ENCODE results near the gene HEXIM2. TPM values are rescaled to one million over a fixed set of nuclear protein-coding genes. Genes with fewer than 3 reads are reported as not detected.

HEXIM2 gene
- total RNA-seq: 1 to 10 TPM; 4.1 to 4.2 TPM

- Mint-ChIP-seq H3K27ac (peak within 1 kb of the TSS; percentile 99), H3K4me3 (peak within 1 kb of the TSS; percentile 95), H3K4me1 (ENCODE audit: low read depth) (peaks cover 36% of the 10 kb centered on the region), H3K27me3 (no peaks in the 10 kb centered on the region), H3K36me3 (ENCODE audit: low read depth) (peaks cover 24% of the 10 kb centered on the region), H3K9me3 (no peaks in the 10 kb centered on the region)
- CTCF ChIA-PET: interaction anchor here (0.7 to 9.0 kb wide), 12 partner anchors 8 to 116 kb away, joined by 3 to 145 read pairs (median 4); partner anchors contain the start of genes ACBD4 and HEXIM1
- peak; percentile 99 for DNase-seq
- POLR2A ChIA-PET: interaction anchor here (0.8 to 6.2 kb wide), 13 partner anchors 10 to 150 kb away, joined by 3 to 200 read pairs (median 4); partner anchors contain the start of gene HEXIM1
- no peak for TF ChIP-seq CTCF (IDR thresholded peaks at IDR 0.05)
- ATAC-seq: peak; percentile 97
- intact Hi-C loops (cut with micrococcal nuclease): loop anchor here (2.0 kb wide), 1 partner anchor 15 kb away; no protein-coding TSS in a partner anchor
Observed at GRCh38 chr17:45161288-45162024, at the start of gene HEXIM2. TSS of gene HEXIM2 (plus strand) at chr17:45161875. CDS start at chr17:45162794, 919 bp downstream.

GRCh38 chr17:45112559-45113423, 48.9 kb upstream of the HEXIM2 start:
- ChIA-PET POLR2A (interaction anchor here (1.0 kb wide), 1 partner anchor 38 kb away, joined by 3 read pairs; no protein-coding TSS in a partner anchor), CTCF (interaction anchor here (1.3 kb wide), 1 partner anchor 192 kb away, joined by 3 read pairs; no protein-coding TSS in a partner anchor)
- H3K4me3 Mint-ChIP-seq: no peak overlapping the region
- TF ChIP-seq CTCF (IDR thresholded peaks at IDR 0.05): no peak
- no peaks in the 10 kb centered on the region for H3K9me3 Mint-ChIP-seq
- no peak overlapping the region for H3K27ac Mint-ChIP-seq
- DNase-seq (no peak), ATAC-seq (no peak)
- no peaks in the 10 kb centered on the region for H3K4me1 Mint-ChIP-seq (ENCODE audit: low read depth)
- H3K27me3 Mint-ChIP-seq: no peaks in the 10 kb centered on the region
- H3K36me3 Mint-ChIP-seq (ENCODE audit: low read depth): peaks cover 1% of the 10 kb centered on the region
- intact Hi-C loops (cut with micrococcal nuclease): no loop called here

GRCh38 chr17:45113424-45113754, 48.3 kb upstream of the HEXIM2 start:
- intact Hi-C loops (cut with micrococcal nuclease): no loop called here

GRCh38 chr17:45114117-45114932, 47.4 kb upstream of the HEXIM2 start:
- no peak for TF ChIP-seq CTCF (IDR thresholded peaks at IDR 0.05)
- Mint-ChIP-seq H3K27me3 (no peaks in the 10 kb centered on the region), H3K36me3 (ENCODE audit: low read depth) (no peaks in the 10 kb centered on the region), H3K27ac (no peak overlapping the region), H3K4me3 (no peak overlapping the region), H3K4me1 (ENCODE audit: low read depth) (no peaks in the 10 kb centered on the region), H3K9me3 (no peaks in the 10 kb centered on the region)
- ChIA-PET POLR2A (interaction anchor here (1.2 kb wide), 1 partner anchor 53 kb away, joined by 3 read pairs; the partner anchor contains the start of gene NMT1), CTCF (interaction anchor here (1.8 to 2.4 kb wide), 2 partner anchors 15 to 21 kb away, joined by 8 to 12 read pairs; partner anchors contain the start of gene ACBD4)
- DNase-seq: no peak
- intact Hi-C loops (cut with micrococcal nuclease): no loop called here
- no peak for ATAC-seq

More at GRCh38 chr17:45113424-45113754, 48.3 kb upstream of the HEXIM2 start:
- H3K9me3 Mint-ChIP-seq: no peaks in the 10 kb centered on the region
- TF ChIP-seq CTCF (IDR thresholded peaks at IDR 0.05): no peak
- ATAC-seq (no peak), DNase-seq (no peak)
- ChIA-PET POLR2A (no interaction called here), CTCF (no interaction called here)
- H3K4me1 Mint-ChIP-seq (ENCODE audit: low read depth): no peaks in the 10 kb centered on the region
- H3K36me3 Mint-ChIP-seq (ENCODE audit: low read depth): no peaks in the 10 kb centered on the region
- H3K27ac Mint-ChIP-seq: no peak overlapping the region
- no peak overlapping the region for H3K4me3 Mint-ChIP-seq
- H3K27me3 Mint-ChIP-seq: no peaks in the 10 kb centered on the region

Measured in activated CD8-positive, alpha-beta T cell treated with anti-CD3 and anti-CD28 coated beads for 36 hours (primary cell).